AG10803 (cell line): Measurements from ENCODE around the gene ABCB8.
"Not testable (repeated sequence)": the region's sequence is repeated elsewhere in the genome, so short reads cannot be mapped to it uniquely, and the experiment has no call there.

Source experiments
- DNase-seq: peaks from one replicate; pipeline ENCODE4 v3.0.0; 2010; ENCODE audit warnings: low read depth
- H3K4me3 ChIP-seq: 2 replicates; pipeline ENCODE4 v1.5.1; 2011; ENCODE audit warnings: mild to moderate bottlenecking, low read length, control low read depth
- TF ChIP-seq, protein P1 (sequence below): conservative IDR thresholded peaks from 2 replicates; pipeline ENCODE4 v1.5.1; 2011; ENCODE audit warnings: mild to moderate bottlenecking, low read length, control low read depth, inconsistent platforms

The ABCB8 gene

DNA sequence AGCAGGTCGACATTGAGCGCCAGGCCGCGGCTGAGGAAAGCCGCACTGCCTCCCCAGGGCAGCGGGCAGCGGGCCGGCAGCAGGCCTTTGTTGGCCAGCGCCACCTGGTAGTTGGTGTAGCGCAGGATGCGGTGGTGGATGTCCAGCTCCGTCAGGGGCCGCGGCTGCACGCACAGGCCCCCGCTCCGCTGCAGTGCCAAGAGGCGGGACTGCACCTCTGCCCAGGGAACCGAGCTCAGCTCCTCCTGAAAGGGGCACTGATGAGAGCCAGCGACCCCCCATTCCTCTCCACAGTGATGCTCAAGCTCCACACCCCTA, 9.2 kb upstream of the ABCB8 start:
- no peak for DNase-seq
- TF ChIP-seq, protein P1, sequence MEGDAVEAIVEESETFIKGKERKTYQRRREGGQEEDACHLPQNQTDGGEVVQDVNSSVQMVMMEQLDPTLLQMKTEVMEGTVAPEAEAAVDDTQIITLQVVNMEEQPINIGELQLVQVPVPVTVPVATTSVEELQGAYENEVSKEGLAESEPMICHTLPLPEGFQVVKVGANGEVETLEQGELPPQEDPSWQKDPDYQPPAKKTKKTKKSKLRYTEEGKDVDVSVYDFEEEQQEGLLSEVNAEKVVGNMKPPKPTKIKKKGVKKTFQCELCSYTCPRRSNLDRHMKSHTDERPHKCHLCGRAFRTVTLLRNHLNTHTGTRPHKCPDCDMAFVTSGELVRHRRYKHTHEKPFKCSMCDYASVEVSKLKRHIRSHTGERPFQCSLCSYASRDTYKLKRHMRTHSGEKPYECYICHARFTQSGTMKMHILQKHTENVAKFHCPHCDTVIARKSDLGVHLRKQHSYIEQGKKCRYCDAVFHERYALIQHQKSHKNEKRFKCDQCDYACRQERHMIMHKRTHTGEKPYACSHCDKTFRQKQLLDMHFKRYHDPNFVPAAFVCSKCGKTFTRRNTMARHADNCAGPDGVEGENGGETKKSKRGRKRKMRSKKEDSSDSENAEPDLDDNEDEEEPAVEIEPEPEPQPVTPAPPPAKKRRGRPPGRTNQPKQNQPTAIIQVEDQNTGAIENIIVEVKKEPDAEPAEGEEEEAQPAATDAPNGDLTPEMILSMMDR = no peak
- no peak overlapping the region for H3K4me3 ChIP-seq

DNA sequence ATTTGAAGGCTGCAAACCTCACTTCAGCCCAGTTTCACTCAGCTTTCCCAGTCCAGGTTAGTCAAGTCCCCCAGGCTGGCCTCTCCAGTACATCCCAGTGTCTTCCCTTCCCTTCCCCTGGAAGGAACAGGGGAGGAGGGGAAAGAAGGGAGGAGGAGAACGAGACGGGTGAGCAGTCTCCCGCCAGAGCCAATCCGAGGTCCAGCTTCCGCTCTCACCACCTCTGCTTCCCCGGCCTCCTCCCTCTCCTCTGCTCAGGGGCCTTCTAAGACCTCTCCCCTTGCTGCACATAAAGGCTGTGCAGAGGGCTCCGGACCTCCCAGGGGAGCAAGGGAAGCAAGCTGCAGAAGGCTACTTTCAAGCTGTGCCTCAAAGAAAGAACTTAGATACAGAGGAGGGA, 8.0 kb upstream of the ABCB8 start:
- no peak for DNase-seq
- no peak overlapping the region for H3K4me3 ChIP-seq
- TF ChIP-seq, protein P1 = no peak

DNA sequence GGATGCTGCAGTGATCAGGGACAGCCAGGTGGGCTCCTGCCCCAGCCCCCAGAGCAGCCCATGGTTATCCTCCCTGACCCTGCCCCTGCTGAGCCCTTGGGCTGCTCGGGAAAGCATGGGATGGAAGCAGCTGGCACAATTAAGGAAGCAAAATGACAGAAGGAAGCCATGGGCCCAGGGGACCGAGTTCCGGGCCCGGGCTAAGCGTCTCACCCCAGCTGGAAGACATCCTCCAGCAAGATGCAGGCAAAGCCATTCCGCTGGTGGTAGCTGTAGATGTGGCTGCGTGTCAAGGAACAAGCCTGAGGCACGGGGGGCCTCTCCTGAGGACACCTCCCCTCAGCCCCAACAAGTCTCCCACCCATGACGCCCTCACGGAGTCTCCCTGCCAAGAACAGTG, 5.0 kb upstream of the ABCB8 start:
- no peak overlapping the region for H3K4me3 ChIP-seq
- TF ChIP-seq, protein P1 = no peak
- no peak for DNase-seq

DNA sequence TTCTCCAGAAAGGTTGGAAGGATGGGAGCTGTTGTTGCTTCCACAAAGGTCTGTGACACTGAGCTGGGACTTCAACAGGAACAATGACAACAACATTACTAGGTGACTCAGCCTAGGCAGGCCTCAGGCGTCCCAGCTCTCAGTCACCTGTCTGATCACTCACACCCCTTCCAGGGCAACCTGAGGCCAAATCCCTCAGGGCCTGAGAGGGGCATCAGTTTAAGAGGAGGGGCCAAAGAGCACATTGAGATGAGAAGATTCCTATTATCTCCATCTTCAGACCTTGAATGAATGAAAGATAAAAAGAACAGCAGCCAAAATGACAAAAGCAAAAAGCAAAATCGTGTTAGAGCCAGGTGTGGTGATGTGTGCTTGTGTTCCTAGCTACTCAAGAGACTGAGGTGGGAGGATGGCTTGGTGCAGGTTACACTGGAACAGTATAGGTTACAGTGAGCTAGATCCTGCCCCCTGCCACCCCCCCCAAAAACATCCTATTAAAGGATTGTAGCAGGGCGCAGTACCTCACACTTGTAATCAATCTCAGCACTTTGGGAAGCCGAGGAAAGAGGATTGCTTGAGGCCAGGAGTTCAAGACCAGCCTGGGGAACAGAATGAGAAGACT, 3.7 kb upstream of the ABCB8 start, which contains the start of gene ATG9B:
Gene ATG9B, minus strand, starts transcription at position 60 of the 622 bp plus-strand sequence. CDS start 71 bp downstream, outside the sequence.
- DNase-seq = no peak
- TF ChIP-seq, protein P1 = no peak
- no peak within 1 kb of the TSS for H3K4me3 ChIP-seq

DNA sequence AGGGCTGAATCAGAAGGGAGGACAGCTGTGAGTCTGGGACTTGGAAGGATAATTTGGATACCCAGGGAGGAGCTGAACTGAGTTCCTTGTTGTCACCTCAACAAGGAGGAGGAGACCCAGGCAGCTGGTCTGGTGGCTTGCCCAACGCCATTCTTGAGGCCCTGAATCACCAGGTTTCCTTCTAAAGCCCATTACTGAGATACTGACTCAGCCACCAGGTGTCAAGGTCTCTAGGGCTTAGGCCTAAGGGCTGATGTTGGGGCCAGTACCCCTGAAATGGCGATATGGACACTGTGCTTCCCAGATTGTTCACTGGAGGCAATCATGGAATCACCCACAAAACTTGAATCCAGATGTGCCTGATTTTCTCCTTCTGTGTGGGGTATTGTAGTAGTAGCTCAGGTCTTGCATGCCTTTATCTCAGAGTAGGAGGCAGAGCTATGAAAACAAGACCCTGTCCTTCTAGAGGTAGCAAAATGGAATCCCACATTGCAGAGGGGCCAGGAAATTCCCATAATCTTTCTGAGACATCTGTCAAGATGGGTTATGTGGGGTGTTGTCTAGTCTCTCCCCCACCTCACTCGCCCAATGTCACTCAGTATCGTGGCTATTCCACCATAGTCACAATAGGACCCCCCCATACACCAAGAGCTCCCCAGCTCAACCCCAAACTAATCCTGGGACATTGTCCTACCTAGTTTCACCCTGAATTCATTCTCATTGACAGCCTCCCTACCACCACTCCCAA, 2.2 kb upstream of the ABCB8 start:
- H3K4me3 ChIP-seq = no peak overlapping the region
- DNase-seq = peak; percentile 23
- TF ChIP-seq, protein P1 = no peak

DNA sequence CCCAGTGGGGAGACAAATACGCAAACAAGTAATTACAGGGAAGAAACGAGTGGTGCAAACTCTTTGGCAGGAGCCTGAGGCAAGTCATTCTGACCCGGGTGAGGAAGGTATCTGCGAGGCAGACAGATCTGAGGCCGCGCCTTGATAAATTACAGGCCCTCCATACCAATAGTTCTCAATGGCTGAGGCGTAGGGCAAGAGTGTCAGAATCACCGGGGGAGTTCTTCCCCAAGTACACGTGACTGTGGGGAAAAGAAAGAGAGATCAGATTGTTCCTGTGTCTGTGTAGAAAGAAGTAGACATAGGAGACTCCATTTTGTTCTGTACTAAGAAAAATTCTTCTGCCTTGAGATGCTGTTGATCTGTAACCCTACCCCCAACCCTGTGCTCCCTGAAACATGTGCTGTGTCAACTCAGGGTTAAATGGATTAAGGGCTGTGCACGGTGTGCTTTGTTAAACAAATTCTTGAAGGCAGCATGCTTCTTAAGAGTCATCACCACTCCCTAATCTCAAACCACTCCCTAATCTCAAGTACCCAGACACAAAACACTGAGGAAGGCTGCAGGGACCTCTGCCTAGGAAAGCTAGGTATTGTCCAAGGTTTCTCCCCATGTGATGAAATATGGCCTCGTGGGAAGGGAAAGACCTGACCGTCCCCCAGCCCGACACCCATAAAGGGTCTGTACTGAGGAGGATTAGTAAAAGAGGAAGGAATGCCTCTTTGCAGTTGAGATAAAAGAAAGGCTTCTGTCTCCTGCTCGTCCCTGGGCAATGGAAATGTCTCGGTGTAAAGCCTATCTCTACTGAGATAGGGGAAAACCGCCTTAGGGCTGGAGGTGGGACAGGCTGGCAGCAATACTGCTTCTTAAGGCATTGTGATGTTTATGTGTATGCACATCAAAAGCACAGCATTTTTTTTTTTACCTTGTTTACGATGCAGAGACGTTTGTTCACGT, 1.2 kb upstream of the ABCB8 start:
- H3K4me3 ChIP-seq, DNase-seq: not testable (repeated sequence)

DNA sequence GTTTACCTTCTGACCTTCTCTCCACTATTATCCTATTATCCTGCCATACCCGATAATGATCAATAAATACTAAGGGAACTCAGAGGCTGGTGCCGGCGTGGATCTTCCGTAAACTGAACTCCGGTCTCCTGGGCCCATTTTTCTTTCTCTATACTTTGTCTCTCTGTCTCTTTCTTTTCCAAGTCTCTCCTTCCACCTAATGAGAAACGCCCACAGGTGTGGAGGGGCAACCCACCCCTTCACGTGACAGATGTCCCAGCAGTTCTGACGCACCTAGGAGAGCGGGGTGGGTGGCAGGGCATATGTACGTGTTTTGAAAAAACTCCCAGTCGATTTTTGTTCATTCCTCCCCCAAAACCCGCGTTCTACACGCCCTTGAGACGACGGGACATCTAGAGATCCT, 521 bp upstream of the ABCB8 start:
- not testable (repeated sequence) for DNase-seq
- peak overlapping the region; percentile 60 for H3K4me3 ChIP-seq
